Endodermal cell (in vitro differentiated cells): ENCODE results near the gene PPAN. TPM values are rescaled to one million over a fixed set of nuclear protein-coding genes. Genes with fewer than 3 reads are reported as not detected.

Experiments used
- DNase-seq: peaks from one replicate; pipeline ENCODE4 v3.0.0-alpha.2; 2017
- H3K27ac ChIP-seq: 2 replicates; pipeline ENCODE4 v1.5.1; 2013; ENCODE audit warnings: mild to moderate bottlenecking, low read depth, low read length, moderate library complexity
- H3K27me3 ChIP-seq: 2 replicates; pipeline ENCODE4 v1.6.1; 2013; ENCODE audit warnings: mild to moderate bottlenecking, low read length, moderate library complexity; ENCODE audit not compliant: insufficient read depth, control insufficient read depth, poor library complexity, severe bottlenecking
- H3K36me3 ChIP-seq: 2 replicates; pipeline ENCODE4 v1.7.0; 2013; ENCODE audit warnings: mild to moderate bottlenecking, low read length, moderate library complexity; ENCODE audit not compliant: control insufficient read depth, insufficient read depth
- H3K4me1 ChIP-seq: one replicate; pipeline ENCODE4 v1.7.0; 2013; ENCODE audit warnings: low read length; ENCODE audit not compliant: control insufficient read depth, insufficient read depth
- H3K4me3 ChIP-seq: 2 replicates; pipeline ENCODE4 v1.5.1; 2013; ENCODE audit warnings: mild to moderate bottlenecking, low read length, moderate library complexity
- H3K9ac ChIP-seq: 2 replicates; pipeline ENCODE4 v1.6.1; 2013; ENCODE audit warnings: mild to moderate bottlenecking, low read length, moderate library complexity; ENCODE audit not compliant: poor library complexity, severe bottlenecking; ENCODE audit errors: extremely low read depth
- H3K9me3 ChIP-seq: 2 replicates; pipeline ENCODE4 v1.6.1; 2013; ENCODE audit warnings: mild to moderate bottlenecking, low read length, moderate library complexity; ENCODE audit not compliant: control insufficient read depth
- H3K27ac Mint-ChIP-seq: 2 replicates; pipeline ENCODE4 v1.8.0; 2020; ENCODE audit warnings: mixed read lengths
- H3K27me3 Mint-ChIP-seq: 2 replicates; pipeline ENCODE4 v1.8.0; 2021; ENCODE audit warnings: mild to moderate bottlenecking, mixed read lengths; ENCODE audit not compliant: insufficient read depth
- H3K36me3 Mint-ChIP-seq: 2 replicates; pipeline ENCODE4 v1.8.0; 2020; ENCODE audit warnings: low read depth, mixed read lengths
- H3K4me1 Mint-ChIP-seq: 2 replicates; pipeline ENCODE4 v1.8.0; 2020; ENCODE audit warnings: mixed read lengths
- H3K4me3 Mint-ChIP-seq: 2 replicates; pipeline ENCODE4 v1.8.0; 2020; ENCODE audit warnings: mild to moderate bottlenecking, moderate library complexity, mixed read lengths
- H3K9me3 Mint-ChIP-seq: 2 replicates; pipeline ENCODE4 v1.8.0; 2020; ENCODE audit warnings: mild to moderate bottlenecking, mixed read lengths
- WGBS, 2 experiments: methylation state at CpG; one replicate each; pipeline versions ENCODE4 v1.1.5 to v1.1.7; 2013; ENCODE audit warnings: missing lambda C conversion rate in 2 of 2, mixed read lengths in 1 of 2; ENCODE audit not compliant: insufficient coverage in 1 of 2, insufficient read length in 1 of 2; 5-methylcytosine and 5-hydroxymethylcytosine counted together
- total RNA-seq, 2 donors: library from RNA; stranded (reverse); fragmentation: NEBNext Ultra II Directional in 1 of 2; extraction: Animal tissue kit (Norgen Biotek cat#: 25700) in 1 of 2; gene quantifications; 2 replicates in 1 of 2; 3 replicates in 1 of 2; pipeline ENCODE4 v1.2.1, GENCODE V29; 2021
- TF ChIP-seq, protein P1 (sequence below): fragments of 200-600 bp; sonication (generic); conservative IDR thresholded peaks from 2 replicates; pipeline ENCODE4 v1.5.0; 2021; ENCODE audit warnings: antibody characterized with exemption, mild to moderate bottlenecking

Gene PPAN
- total RNA-seq, 2 donors from 2014 or later, result 40.3 to 54.0 TPM

DNA sequence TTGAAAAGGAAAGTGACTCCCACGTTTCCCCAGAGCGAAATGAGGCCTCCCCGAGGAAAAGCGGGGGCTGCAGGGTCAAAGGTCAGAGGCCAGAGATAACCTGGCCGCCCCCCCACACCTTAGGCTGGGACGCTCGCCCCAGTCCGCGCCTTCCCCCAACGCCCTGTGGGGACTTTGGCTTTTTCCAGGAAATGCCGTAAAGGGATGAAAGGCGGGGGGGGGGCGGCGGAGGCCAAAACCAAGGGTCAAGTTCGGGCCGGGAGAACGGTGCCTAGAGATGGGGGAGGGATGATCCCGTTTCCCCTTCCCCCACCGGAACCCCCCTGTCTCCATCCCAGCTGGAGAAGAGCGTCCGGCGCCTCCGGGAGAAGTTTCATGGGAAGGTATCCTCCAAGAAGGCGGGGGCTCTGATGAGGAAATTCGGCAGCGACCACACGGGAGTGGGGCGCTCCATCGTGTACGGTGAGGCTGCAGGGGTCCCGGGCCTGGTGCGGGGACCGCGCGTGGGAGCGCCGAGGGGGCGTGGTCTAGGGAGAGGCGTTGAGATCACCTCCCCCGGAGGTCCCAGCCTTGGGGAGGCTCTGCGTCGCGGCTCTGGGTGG, 19.5 kb upstream of the PPAN start:
- TF ChIP-seq, protein P1, sequence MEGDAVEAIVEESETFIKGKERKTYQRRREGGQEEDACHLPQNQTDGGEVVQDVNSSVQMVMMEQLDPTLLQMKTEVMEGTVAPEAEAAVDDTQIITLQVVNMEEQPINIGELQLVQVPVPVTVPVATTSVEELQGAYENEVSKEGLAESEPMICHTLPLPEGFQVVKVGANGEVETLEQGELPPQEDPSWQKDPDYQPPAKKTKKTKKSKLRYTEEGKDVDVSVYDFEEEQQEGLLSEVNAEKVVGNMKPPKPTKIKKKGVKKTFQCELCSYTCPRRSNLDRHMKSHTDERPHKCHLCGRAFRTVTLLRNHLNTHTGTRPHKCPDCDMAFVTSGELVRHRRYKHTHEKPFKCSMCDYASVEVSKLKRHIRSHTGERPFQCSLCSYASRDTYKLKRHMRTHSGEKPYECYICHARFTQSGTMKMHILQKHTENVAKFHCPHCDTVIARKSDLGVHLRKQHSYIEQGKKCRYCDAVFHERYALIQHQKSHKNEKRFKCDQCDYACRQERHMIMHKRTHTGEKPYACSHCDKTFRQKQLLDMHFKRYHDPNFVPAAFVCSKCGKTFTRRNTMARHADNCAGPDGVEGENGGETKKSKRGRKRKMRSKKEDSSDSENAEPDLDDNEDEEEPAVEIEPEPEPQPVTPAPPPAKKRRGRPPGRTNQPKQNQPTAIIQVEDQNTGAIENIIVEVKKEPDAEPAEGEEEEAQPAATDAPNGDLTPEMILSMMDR, result no peak
- H3K4me3 Mint-ChIP-seq, result peak overlapping the region; percentile 63
- H3K27me3 Mint-ChIP-seq, result peaks cover 31% of the 10 kb centered on the region
- H3K9me3 Mint-ChIP-seq, result no peaks in the 10 kb centered on the region
- no peak overlapping the region for H3K27ac Mint-ChIP-seq
- Histone ChIP-seq H3K27ac (no peak overlapping the region), H3K36me3 (no peaks in the 10 kb centered on the region), H3K9ac (no peak overlapping the region), H3K4me1 (no peaks in the 10 kb centered on the region), H3K27me3 (peaks cover 38% of the 10 kb centered on the region), H3K9me3 (no peaks in the 10 kb centered on the region), H3K4me3 (peak overlapping the region; percentile 74)
- DNase-seq, result peak; percentile 69
- H3K4me1 Mint-ChIP-seq, result no peaks in the 10 kb centered on the region
- H3K36me3 Mint-ChIP-seq, result peaks cover 2% of the 10 kb centered on the region
- WGBS, 2 experiments, result 13 to 18% methylated on average over 4 to 37 of the region's 43 CpGs

DNA sequence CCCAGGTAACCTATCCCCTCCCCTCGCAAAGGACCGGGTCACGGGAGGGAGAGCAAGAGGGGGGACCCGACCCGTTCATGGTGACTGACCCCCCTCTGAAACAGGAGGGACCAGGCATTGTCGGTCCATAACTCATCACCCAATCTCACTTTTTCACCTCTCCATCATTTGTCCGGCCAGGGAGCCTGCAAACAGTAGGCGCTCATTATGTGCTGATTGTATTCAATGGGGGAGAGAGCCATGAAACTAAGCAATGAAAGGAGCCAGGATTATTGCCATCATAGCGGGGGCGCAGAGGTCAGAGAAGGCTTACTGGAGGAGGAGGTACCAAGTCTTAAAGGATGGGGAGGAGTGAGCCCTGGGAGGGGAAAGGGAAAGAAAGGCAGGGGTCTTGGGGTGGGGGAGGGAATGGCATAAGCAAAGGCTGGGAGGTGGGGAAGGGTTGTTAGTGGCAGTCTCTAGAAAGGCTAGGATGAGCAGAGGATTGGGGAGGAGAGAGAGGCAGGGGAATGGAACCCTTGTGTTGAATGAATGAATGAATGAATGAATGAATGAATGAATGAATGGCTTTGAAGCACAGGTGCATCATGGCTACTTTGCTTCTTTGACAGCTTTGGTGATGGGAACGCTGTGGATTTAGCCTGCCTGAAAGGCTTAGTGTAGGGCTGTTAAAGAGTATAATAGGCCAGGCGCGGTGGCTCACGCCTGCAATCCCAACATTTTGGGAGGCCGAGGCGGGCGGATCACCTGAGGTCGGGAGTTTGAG, 18.7 kb upstream of the PPAN start:
- Histone ChIP-seq H3K9me3 (no peaks in the 10 kb centered on the region), H3K27me3 (peaks cover 38% of the 10 kb centered on the region), H3K9ac (no peak overlapping the region), H3K36me3 (no peaks in the 10 kb centered on the region), H3K27ac (no peak overlapping the region), H3K4me1 (no peaks in the 10 kb centered on the region), H3K4me3 (no peak overlapping the region)
- TF ChIP-seq, protein P1, result no peak
- Mint-ChIP-seq H3K36me3 (peaks cover 2% of the 10 kb centered on the region), H3K27ac (no peak overlapping the region), H3K4me1 (no peaks in the 10 kb centered on the region), H3K9me3 (no peaks in the 10 kb centered on the region), H3K4me3 (peak overlapping the region; percentile 63), H3K27me3 (peaks cover 29% of the 10 kb centered on the region)
- peak; percentile 31 for DNase-seq
- 86 to 98% methylated on average over 6 to 17 of the region's 18 CpGs for WGBS, 2 experiments

DNA sequence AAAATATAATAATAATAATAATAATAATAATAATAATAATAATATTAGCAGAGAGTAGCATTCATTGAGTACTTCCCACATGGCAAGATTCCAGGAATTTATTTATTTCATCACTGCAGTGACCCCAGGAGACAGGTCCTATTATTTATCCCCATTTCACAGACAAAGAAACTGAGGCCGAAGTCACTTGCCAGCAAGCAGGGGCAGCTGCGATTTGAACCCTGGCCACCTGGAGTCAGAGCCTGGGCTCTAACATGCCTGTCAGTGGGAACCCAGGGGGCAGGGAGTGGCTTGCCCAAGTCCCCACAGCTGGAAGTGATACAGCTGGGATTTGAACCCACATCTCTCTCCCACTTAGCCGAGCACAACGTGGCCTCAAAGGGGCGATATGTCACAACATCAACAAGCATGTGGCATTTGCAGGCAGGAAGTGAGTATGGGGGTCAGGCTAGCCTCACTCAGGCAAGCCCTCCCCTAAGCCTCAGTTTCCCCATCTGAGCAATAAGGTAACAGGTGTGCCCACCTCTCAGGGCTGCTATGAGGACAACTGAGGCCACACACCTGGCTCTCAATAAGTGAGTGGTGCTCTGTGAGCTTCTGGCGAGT, 17.1 kb upstream of the PPAN start:
- Histone ChIP-seq H3K27me3 (peaks cover 34% of the 10 kb centered on the region), H3K4me3 (no peak overlapping the region), H3K36me3 (no peaks in the 10 kb centered on the region), H3K27ac (no peak overlapping the region), H3K9me3 (no peaks in the 10 kb centered on the region), H3K4me1 (no peaks in the 10 kb centered on the region), H3K9ac (no peak overlapping the region)
- no peak for DNase-seq
- Mint-ChIP-seq H3K9me3 (no peaks in the 10 kb centered on the region), H3K27me3 (peaks cover 23% of the 10 kb centered on the region), H3K36me3 (peaks cover 2% of the 10 kb centered on the region), H3K27ac (no peak overlapping the region), H3K4me3 (no peak overlapping the region), H3K4me1 (no peaks in the 10 kb centered on the region)
- 91% methylated on average over 6 of the region's 6 CpGs for WGBS, 2 experiments
- TF ChIP-seq, protein P1, result no peak
